DND-41 (cell line): ENCODE data around the gene GPR39.

Experiments
- ATAC-seq: fragments of 200-7000 bp; cut with Tn5 transposase; 3 replicates; pipeline ENCODE4 v1.9.1; 2021; ENCODE audit warnings: low read depth; ENCODE audit not compliant: insufficient read depth
- DNase-seq: peaks from one replicate; pipeline ENCODE4 v3.0.0-alpha.2; 2020
- H2AFZ ChIP-seq: 2 replicates; pipeline ENCODE4 v1.6.0; 2012; ENCODE audit warnings: low read depth, low read length
- H3K27ac ChIP-seq: 2 replicates; pipeline ENCODE4 v1.5.1; 2012; ENCODE audit warnings: low read length, inconsistent platforms
- H3K27me3 ChIP-seq: fragments of 200-600 bp; sonication (generic); 2 replicates; pipeline ENCODE4 v1.6.0; 2012; ENCODE audit warnings: low read length, mild to moderate bottlenecking, inconsistent platforms; ENCODE audit not compliant: insufficient read depth, poor library complexity
- H3K36me3 ChIP-seq: 2 replicates; pipeline ENCODE4 v1.5.1; 2012; ENCODE audit warnings: low read length, inconsistent platforms; ENCODE audit not compliant: insufficient read depth
- H3K4me1 ChIP-seq: 2 replicates; pipeline ENCODE4 v1.5.1; 2012; ENCODE audit warnings: mild to moderate bottlenecking, low read length; ENCODE audit not compliant: insufficient read depth
- H3K4me2 ChIP-seq: 2 replicates; pipeline ENCODE4 v1.6.0; 2012; ENCODE audit warnings: mild to moderate bottlenecking, moderate library complexity, low read length, inconsistent platforms; ENCODE audit not compliant: insufficient read depth
- H3K4me3 ChIP-seq, 2 experiments: fragments of 200-600 bp in 1 of 2; shearing (Covaris generic) in 1 of 2; 2 replicates each; pipeline ENCODE4 v1.5.1; 2012 to 2016; ENCODE audit warnings: inconsistent platforms in 2 of 2, low read length in 2 of 2, mild to moderate bottlenecking in 2 of 2, low read depth in 1 of 2, moderate library complexity in 1 of 2
- H3K79me2 ChIP-seq: 2 replicates; pipeline ENCODE4 v1.6.0; 2012; ENCODE audit warnings: low read length, inconsistent platforms; ENCODE audit not compliant: insufficient read depth
- H3K9ac ChIP-seq: 2 replicates; pipeline ENCODE4 v1.6.0; 2012; ENCODE audit warnings: low read depth, mild to moderate bottlenecking, inconsistent platforms, low read length, moderate library complexity
- H3K9me3 ChIP-seq: 2 replicates; pipeline ENCODE4 v1.5.1; 2012; ENCODE audit warnings: low read length, moderate library complexity, mild to moderate bottlenecking, inconsistent platforms; ENCODE audit not compliant: insufficient read depth, severe bottlenecking
- H4K20me1 ChIP-seq: 2 replicates; pipeline ENCODE4 v1.6.0; 2012; ENCODE audit warnings: low read length; ENCODE audit not compliant: insufficient read depth
- CTCF ChIP-seq: IDR thresholded peaks from 2 replicates; pipeline ENCODE4 v1.5.1; 2012; ENCODE audit warnings: borderline replicate concordance, low read length, moderate library complexity, mild to moderate bottlenecking; ENCODE audit not compliant: poor library complexity, severe bottlenecking; ENCODE audit errors: extremely low read depth
- EZH2 ChIP-seq: IDR thresholded peaks from 3 replicates; pipeline ENCODE4 v1.6.1; 2012; ENCODE audit warnings: borderline replicate concordance, low read depth, mild to moderate bottlenecking, moderate library complexity, low read length, inconsistent platforms; ENCODE audit not compliant: severe bottlenecking

GPR39 gene

DNA sequence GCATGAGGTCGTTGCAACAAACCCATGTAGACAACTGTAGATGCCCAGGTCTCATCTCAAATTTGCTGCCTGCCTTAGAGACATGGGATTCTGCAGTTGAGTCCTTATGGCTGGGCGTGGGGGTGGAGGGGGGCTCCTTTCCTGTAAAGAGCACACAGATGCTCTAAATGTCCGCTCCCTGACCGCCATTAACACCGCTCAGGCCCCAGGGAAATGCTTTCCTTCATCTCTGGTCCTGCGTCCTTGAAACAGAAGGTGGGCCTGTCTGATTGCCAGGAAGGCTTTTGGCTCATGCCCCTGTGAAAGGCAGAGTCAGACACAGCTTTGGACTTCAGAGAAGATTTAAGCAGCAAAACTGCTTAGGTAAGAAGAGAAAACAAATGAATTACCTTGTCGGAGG lies 25.7 kb downstream of the GPR39 start:
- ATAC-seq (no peak), DNase-seq (no peak)
- Histone ChIP-seq H3K4me1 (no peaks in the 10 kb centered on the region), H3K27ac (no peak overlapping the region), H3K9me3 (no peaks in the 10 kb centered on the region), H4K20me1 (no peaks in the 10 kb centered on the region), H3K36me3 (no peaks in the 10 kb centered on the region), H3K9ac (no peak overlapping the region), H3K4me2 (no peak overlapping the region), H2AFZ (no peak overlapping the region), H3K4me3 (no peak overlapping the region), H3K79me2 (no peaks in the 10 kb centered on the region), H3K27me3 (no peaks in the 10 kb centered on the region)
- TF ChIP-seq EZH2 (no peak), CTCF (no peak)

DNA sequence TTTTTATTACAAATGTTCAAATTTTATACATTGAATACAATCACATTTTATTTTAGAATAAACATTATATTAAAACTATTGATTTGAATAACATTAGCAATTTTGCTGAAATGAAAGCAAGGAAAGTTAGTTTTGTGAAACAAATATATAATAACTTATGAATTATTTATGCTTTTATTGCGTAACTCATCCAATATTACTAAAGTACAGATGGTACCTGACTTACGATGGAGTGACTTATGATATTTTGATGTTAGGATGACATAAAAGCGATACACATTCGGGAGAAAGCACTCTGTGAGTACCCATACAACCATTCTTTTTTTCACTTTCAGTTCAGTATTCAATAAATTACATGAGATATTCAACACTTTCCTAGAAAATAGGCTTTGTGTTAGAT lies 26.5 kb downstream of the GPR39 start:
- H3K9ac ChIP-seq = no peak overlapping the region
- no peaks in the 10 kb centered on the region for H3K79me2 ChIP-seq
- no peak for ATAC-seq
- TF ChIP-seq EZH2 (no peak), CTCF (no peak)
- no peaks in the 10 kb centered on the region for H4K20me1 ChIP-seq
- no peak overlapping the region for H2AFZ ChIP-seq
- H3K4me1 ChIP-seq = no peaks in the 10 kb centered on the region
- H3K9me3 ChIP-seq = no peaks in the 10 kb centered on the region
- H3K4me2 ChIP-seq = no peak overlapping the region
- H3K36me3 ChIP-seq = no peaks in the 10 kb centered on the region
- H3K27me3 ChIP-seq = no peaks in the 10 kb centered on the region
- no peak for DNase-seq
- no peak overlapping the region for H3K27ac ChIP-seq
- no peak overlapping the region for H3K4me3 ChIP-seq

- Histone ChIP-seq H3K9ac (no peak overlapping the region), H3K9me3 (no peaks in the 10 kb centered on the region), H3K27me3 (no peaks in the 10 kb centered on the region), H3K4me3 (no peak overlapping the region), H3K79me2 (no peaks in the 10 kb centered on the region), H3K36me3 (no peaks in the 10 kb centered on the region), H2AFZ (no peak overlapping the region), H3K27ac (no peak overlapping the region), H4K20me1 (no peaks in the 10 kb centered on the region), H3K4me2 (no peak overlapping the region), H3K4me1 (no peaks in the 10 kb centered on the region)
- DNase-seq (no peak), ATAC-seq (no peak)
- no peak for TF ChIP-seq EZH2
- no peak for TF ChIP-seq CTCF
These were observed 29.8 kb downstream of the GPR39 start for GRCh38 chr2:132446444-132446843.

- no peaks in the 10 kb centered on the region for H3K36me3 ChIP-seq
- H3K9ac ChIP-seq = no peak overlapping the region
- DNase-seq (no peak), ATAC-seq (no peak)
- TF ChIP-seq EZH2 = no peak
- TF ChIP-seq CTCF = no peak
- no peak overlapping the region for H2AFZ ChIP-seq
- no peaks in the 10 kb centered on the region for H3K4me1 ChIP-seq
- H3K79me2 ChIP-seq = no peaks in the 10 kb centered on the region
- no peak overlapping the region for H3K4me2 ChIP-seq
- H3K9me3 ChIP-seq = no peaks in the 10 kb centered on the region
- H4K20me1 ChIP-seq = no peaks in the 10 kb centered on the region
- no peak overlapping the region for H3K4me3 ChIP-seq
- H3K27ac ChIP-seq = no peak overlapping the region
- H3K27me3 ChIP-seq = no peaks in the 10 kb centered on the region
These were observed 31.7 kb downstream of the GPR39 start for GRCh38 chr2:132448331-132448730.
